Smooth muscle cell (in vitro differentiated cells): ENCODE data around the gene NPBWR2. TPM values are rescaled to one million over a fixed set of nuclear protein-coding genes. Genes with fewer than 3 reads are reported as not detected.

Source experiments
- DNase-seq: peaks from one replicate; lab custom pipeline; 2025; ENCODE audit not compliant: unreplicated experiment; lab: John Stamatoyannopoulos, UW
- H2AFZ ChIP-seq: fragments of 200-600 bp; sonication (generic); 2 replicates; pipeline ENCODE4 v1.6.0; 2016; ENCODE audit warnings: antibody characterized with exemption, low read depth, mild to moderate bottlenecking
- H3F3A ChIP-seq: fragments of 200-600 bp; sonication (generic); 2 replicates; pipeline ENCODE4 v1.6.0; 2017; ENCODE audit warnings: antibody characterized with exemption, low read depth
- H3K27ac ChIP-seq: fragments of 200-600 bp; sonication (generic); 2 replicates; pipeline ENCODE4 v1.5.1; 2016; ENCODE audit warnings: low read depth, mild to moderate bottlenecking
- H3K27me3 ChIP-seq: fragments of 200-600 bp; sonication (generic); 2 replicates; pipeline ENCODE4 v1.6.1; 2016; ENCODE audit warnings: low read depth, mild to moderate bottlenecking
- H3K36me3 ChIP-seq: fragments of 200-600 bp; sonication (generic); 2 replicates; pipeline ENCODE4 v1.5.1; 2016; ENCODE audit warnings: low read depth
- H3K4me1 ChIP-seq: fragments of 200-600 bp; sonication (generic); 2 replicates; pipeline ENCODE4 v1.5.1; 2016; ENCODE audit warnings: low read depth
- H3K4me2 ChIP-seq: fragments of 200-600 bp; sonication (generic); 2 replicates; pipeline ENCODE4 v1.6.0; 2016; ENCODE audit warnings: mild to moderate bottlenecking
- H3K4me3 ChIP-seq: fragments of 200-600 bp; sonication (generic); 2 replicates; pipeline ENCODE4 v1.5.1; 2016; ENCODE audit warnings: mild to moderate bottlenecking
- H3K79me2 ChIP-seq: fragments of 200-600 bp; sonication (generic); 2 replicates; pipeline ENCODE4 v1.6.0; 2016; ENCODE audit warnings: low read depth, mild to moderate bottlenecking
- H3K9ac ChIP-seq: fragments of 200-600 bp; sonication (generic); 2 replicates; pipeline ENCODE4 v1.6.0; 2016; ENCODE audit warnings: low read depth
- H3K9me3 ChIP-seq: fragments of 200-600 bp; sonication (generic); replicated peaks from 2 replicates; pipeline ENCODE4 v1.5.1; 2016; ENCODE audit warnings: low read depth
- H4K20me1 ChIP-seq: fragments of 200-600 bp; sonication (generic); 2 replicates; pipeline ENCODE4 v1.6.0; 2016; ENCODE audit warnings: low read depth
- WGBS: methylation state at CpG from one replicate; pipeline ENCODE4 v1.1.7; 2016; ENCODE audit warnings: low lambda C conversion rate; 5-methylcytosine and 5-hydroxymethylcytosine counted together
- polyA plus RNA-seq: library from polyadenylated mRNA; unstranded; fragments of >200 nt; fragmentation: Nextera tagmentation; extraction: Ambion mirVana; gene quantifications from 2 replicates; pipeline ENCODE4 v1.2.1, GENCODE V29; 2016
- total RNA-seq: library from RNA; depleted of rRNA; stranded (reverse); fragments of >200 nt; gene quantifications from 2 replicates; pipeline ENCODE4 v1.2.3, GENCODE V29; 2014
- TF ChIP-seq, protein P1 (sequence below): fragments of 200-600 bp; sonication (generic); IDR thresholded peaks from 2 replicates; pipeline ENCODE4 v1.5.1; 2017; ENCODE audit warnings: borderline replicate concordance, mild to moderate bottlenecking, antibody characterized with exemption; ENCODE audit not compliant: insufficient read depth, poor library complexity, severe bottlenecking

NPBWR2 gene
- total and polyA plus RNA-seq, 2 experiments from 2014 or later, result not detected

DNA sequence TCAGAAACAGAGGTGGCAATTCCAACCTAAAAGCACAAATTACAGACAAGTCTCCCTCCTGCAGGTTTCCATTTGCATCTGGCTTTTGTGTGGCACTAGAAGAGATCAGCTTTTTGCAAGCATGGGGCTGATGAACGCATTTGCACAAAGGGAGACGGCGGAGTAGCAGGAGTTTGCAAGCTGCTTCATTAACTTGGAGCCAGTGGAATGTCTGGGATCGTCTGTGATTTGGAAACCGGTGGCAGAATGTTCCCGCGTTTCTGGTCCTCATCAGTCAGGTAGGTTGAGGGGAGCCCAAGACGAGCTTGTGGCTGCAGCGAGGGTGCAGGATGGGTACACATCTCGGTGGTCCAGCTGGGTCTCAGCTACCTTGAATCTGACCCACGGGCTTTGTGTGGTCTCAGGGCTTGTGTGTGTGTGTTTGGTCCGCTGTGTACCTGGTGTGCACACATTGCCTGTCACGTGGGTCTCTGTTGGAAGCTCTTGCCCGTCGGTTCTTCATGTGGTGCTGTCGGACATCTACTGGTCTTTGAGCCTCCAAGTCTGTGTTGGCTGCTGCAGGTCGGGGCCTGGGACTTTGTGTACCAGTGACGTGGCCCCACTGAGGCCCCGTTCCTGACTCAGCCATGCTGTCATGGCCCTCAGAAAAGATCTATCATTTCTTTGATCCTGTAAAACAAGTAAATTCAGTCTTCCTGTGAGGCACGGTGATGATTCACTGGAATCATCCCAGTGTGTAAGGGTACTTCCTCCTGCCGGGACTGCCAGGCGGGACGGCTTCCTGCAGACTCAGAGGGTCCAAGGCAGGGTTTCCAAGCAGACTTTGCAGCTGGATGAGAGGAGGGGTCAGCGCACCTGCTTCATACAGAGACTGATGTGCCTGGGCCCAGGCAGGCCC lies 44.5 kb upstream of the NPBWR2 start:
- no peak for DNase-seq
- H4K20me1 ChIP-seq, result no peaks in the 10 kb centered on the region
- no peak overlapping the region for H2AFZ ChIP-seq
- H3K9me3 ChIP-seq, result no peaks in the 10 kb centered on the region
- H3F3A ChIP-seq, result no peaks in the 10 kb centered on the region
- H3K27ac ChIP-seq, result peak overlapping the region; percentile 52
- TF ChIP-seq, protein P1, sequence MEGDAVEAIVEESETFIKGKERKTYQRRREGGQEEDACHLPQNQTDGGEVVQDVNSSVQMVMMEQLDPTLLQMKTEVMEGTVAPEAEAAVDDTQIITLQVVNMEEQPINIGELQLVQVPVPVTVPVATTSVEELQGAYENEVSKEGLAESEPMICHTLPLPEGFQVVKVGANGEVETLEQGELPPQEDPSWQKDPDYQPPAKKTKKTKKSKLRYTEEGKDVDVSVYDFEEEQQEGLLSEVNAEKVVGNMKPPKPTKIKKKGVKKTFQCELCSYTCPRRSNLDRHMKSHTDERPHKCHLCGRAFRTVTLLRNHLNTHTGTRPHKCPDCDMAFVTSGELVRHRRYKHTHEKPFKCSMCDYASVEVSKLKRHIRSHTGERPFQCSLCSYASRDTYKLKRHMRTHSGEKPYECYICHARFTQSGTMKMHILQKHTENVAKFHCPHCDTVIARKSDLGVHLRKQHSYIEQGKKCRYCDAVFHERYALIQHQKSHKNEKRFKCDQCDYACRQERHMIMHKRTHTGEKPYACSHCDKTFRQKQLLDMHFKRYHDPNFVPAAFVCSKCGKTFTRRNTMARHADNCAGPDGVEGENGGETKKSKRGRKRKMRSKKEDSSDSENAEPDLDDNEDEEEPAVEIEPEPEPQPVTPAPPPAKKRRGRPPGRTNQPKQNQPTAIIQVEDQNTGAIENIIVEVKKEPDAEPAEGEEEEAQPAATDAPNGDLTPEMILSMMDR, result no peak
- H3K36me3 ChIP-seq, result no peaks in the 10 kb centered on the region
- no peaks in the 10 kb centered on the region for H3K27me3 ChIP-seq
- H3K9ac ChIP-seq, result no peak overlapping the region
- no peak overlapping the region for H3K4me3 ChIP-seq
- H3K4me2 ChIP-seq, result peak overlapping the region; percentile 48
- H3K4me1 ChIP-seq, result peaks cover 25% of the 10 kb centered on the region
- no peaks in the 10 kb centered on the region for H3K79me2 ChIP-seq
- 69% methylated on average over 24 of the region's 24 CpGs for WGBS

DNA sequence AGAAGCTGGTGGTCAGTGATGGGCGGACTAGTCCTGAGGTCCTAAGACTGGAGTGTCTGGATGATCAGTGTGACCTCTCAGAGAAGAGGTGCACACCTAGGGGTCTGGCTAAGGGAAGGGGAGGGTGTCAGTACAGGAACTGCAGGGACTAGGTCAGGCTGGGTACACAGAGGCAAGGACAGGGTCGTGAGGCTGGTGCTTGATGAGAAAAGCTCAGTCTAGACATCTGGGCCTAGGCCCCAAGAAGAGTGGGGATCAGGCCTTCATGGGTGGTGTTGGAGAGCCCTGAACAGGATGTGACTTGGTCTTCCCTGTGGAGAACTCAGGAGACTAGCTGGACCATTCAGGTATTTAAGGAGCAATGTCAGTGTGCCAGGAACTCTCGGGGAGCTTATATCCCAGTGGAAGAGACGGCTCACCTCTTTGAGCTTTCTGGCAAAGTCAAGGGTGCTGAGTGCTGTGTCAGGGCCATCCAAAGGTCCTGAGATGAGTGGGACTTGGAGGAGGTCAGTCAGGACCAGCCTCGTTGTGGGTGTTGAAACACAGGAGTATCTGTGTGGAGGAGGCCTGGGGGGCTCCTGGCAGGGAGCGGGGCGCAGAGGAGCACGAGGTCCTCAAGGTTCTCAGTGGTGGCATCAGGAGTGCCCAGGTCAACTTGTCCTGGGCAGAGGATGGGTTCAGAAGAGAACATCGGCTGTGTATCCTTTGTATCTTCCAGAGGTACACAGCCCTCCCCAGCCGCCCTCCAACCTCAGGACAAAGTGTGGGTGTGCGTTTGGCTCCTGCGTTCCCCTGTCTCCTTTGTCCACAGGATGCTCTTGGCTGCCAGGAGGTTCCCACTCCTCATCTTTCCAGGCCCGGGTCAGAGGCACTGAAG lies 43.6 kb upstream of the NPBWR2 start:
- Histone ChIP-seq H3K4me1 (peaks cover 19% of the 10 kb centered on the region), H2AFZ (no peak overlapping the region), H3F3A (no peaks in the 10 kb centered on the region), H3K27ac (peak overlapping the region; percentile 52), H3K4me3 (no peak overlapping the region), H3K36me3 (no peaks in the 10 kb centered on the region), H3K79me2 (no peaks in the 10 kb centered on the region), H3K9ac (no peak overlapping the region), H4K20me1 (no peaks in the 10 kb centered on the region), H3K9me3 (no peaks in the 10 kb centered on the region), H3K4me2 (no peak overlapping the region), H3K27me3 (no peaks in the 10 kb centered on the region)
- TF ChIP-seq, protein P1, result no peak
- WGBS, result 78% methylated on average over 12 of the region's 13 CpGs
- no peak for DNase-seq

DNA sequence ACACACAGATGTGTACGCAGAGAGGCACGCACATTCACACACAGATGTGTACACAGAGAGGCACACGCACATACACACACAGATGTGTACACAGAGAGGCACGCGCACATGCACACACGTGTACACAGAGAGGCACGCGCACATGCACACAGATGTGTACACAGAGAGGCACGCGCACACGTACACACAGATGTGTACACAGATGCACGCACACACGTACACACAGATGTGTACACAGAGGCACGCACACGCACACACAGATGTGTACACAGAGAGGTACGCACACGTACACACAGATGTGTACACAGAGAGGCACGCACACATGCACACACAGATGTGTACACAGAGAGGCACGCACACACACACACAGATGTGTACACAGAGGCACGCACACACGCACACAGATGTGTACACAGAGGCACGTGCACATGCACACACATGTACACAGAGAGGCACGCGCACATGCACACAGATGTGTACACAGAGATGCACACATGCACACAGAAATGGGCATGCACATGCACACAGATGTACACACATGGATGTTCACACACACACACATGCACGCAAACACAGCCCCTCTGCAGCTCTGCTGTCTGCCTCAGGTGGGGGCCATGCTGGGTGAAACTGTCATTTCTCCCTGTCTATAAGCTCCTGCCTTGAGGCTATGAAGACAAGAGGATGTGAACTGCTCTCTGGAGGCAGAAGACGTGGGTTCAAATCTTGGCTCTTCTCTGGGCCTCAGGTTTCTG lies 42.6 kb upstream of the NPBWR2 start:
- H3F3A ChIP-seq, result no peaks in the 10 kb centered on the region
- no peak overlapping the region for H3K4me2 ChIP-seq
- no peaks in the 10 kb centered on the region for H3K9me3 ChIP-seq
- TF ChIP-seq, protein P1, result no peak
- WGBS, result 95% methylated on average over 26 of the region's 26 CpGs
- no peaks in the 10 kb centered on the region for H3K79me2 ChIP-seq
- H3K27me3 ChIP-seq, result no peaks in the 10 kb centered on the region
- H3K4me3 ChIP-seq, result no peak overlapping the region
- peaks cover 19% of the 10 kb centered on the region for H3K4me1 ChIP-seq
- no peak overlapping the region for H3K27ac ChIP-seq
- H3K9ac ChIP-seq, result no peak overlapping the region
- no peaks in the 10 kb centered on the region for H4K20me1 ChIP-seq
- no peak for DNase-seq
- H3K36me3 ChIP-seq, result no peaks in the 10 kb centered on the region
- no peak overlapping the region for H2AFZ ChIP-seq
